Measurements from ENCODE around the gene GUCY2D.
"Not testable (repeated sequence)": the region's sequence is repeated elsewhere in the genome, so short reads cannot be mapped to it uniquely, and the experiment has no call there.

GUCY2D gene

GRCh38 chr17:8001976-8002720, at the start of gene GUCY2D:
Gene GUCY2D (plus strand): TSS chr17:8002615. CDS start chr17:8003048, 433 bp downstream.
- no peak for DNase-seq (ENCODE audit: low spot score)

- not testable (repeated sequence) for DNase-seq (ENCODE audit: low spot score)
These were observed 49.1 kb upstream of the GUCY2D start for GRCh38 chr17:7953266-7953665.

GRCh38 chr17:7955414-7956227, 46.8 kb upstream of the GUCY2D start:
- no peak for DNase-seq (ENCODE audit: low spot score)

DNA sequence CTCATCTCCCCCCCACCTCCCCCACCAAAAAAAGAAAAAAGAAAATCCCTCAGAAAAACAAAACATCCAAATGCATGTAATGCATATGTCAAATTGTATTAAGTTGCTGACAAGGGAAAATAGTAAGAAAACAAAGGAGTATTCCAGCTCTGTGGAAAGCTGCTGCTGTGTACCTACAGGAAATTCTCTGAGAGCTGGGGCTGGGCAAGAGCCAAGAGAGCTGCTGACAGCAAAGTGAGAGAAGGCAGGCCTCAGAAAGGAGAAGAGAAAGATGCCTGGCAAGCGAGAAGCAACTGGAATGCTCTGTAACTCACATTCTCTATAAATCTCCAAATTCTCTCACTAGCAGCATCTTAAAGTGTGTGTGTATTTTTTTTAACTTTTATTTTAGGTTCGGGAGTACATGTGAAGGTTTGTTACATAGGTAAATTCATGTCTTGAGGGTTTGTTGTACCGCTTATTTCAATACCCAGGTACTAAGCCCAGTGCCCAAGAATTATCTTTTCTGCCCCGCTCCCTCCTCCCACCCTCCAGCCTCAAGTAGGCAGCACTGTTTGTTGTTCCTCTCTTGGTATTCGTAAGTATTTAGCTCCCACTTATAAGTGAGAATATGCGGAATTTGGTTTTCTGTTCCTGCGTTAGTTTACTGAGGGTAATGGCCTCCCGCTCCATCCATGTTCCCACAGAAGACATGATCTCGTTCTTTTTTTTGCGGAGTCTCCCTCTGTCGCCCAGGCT, 46.0 kb upstream of the GUCY2D start:
- DNase-seq (ENCODE audit: low spot score) = no peak

DNA sequence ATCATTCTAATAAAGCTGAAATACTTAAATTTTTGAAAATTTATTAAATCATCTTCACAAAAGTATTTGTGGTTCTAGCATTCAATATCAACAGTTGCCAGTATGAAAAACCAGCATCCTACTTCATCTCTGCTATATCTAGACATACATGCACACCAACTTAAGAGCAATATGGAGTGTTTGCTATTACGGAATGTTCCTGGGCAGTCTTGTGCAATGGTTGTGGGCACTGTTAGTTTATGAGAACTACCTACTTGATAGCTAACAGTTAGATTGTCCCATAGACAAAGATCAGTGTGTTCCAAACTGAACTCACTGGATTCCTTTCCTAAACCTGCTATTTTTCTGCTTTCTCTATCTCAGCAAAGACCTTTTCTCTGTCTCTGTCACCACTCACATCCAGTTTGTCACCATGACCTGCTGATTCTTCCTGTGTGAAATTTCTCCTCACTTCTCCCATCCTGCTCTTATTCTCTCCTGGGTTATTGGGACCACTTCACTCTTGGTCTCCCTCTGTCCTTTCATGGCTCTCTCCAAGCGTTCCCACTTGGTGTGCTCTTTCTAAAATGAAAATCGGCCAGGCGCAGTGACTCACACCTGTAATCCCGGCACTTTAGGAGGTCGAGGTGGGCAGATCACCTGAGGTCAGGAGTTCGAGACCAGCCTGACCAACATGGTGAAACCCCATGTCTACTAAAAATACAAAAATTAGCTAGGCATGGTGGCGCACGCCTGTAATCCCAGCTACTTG, 42.7 kb upstream of the GUCY2D start:
- no peak for DNase-seq (ENCODE audit: low spot score)

- no peak for DNase-seq (ENCODE audit: low spot score)
These were observed 41.0 kb upstream of the GUCY2D start for GRCh38 chr17:7961421-7961820.

- no peak for DNase-seq (ENCODE audit: low spot score)
These were observed 34.7 kb upstream of the GUCY2D start for GRCh38 chr17:7967751-7968150.

DNA sequence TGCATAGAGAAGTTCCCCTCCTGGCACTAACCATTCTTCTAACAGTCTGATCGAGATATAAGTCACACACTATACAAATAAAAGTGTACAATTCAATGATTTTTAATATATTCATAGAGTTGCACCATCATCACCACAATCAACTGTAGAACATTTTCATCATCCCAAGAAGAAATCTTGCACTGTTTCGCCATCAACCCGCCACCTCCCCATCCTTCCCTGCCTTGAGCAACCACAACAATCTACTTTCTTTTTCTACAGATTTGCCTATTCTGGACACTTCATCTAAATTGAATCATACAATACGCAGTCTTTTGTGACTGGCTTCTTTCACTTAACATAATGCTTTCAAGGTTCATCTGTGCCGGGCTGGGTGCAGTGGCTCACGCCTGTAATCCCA, 33.0 kb upstream of the GUCY2D start:
- no peak for DNase-seq (ENCODE audit: low spot score)

DNA sequence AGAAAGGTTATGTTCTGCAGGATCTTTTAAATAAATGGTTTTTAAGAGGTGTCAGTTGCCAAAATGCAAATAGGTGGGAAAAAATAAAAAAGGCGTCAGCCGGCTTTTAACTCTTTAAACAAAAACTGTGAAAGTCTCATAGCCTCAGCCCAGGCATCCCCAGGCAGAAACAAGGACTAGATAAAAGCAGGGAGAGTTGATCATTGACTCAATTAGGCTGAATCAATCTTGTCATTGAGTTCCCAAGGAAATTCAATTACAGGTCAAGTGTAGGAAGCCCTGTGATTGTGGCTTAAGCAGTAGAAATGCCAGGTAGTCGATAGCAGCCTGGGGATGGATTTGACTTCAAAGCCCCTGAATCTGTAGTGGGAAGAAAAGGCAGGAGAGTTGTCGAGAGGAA, 30.8 kb upstream of the GUCY2D start:
- DNase-seq (ENCODE audit: low spot score) = no peak

GRCh38 chr17:7972131-7972785, 30.2 kb upstream of the GUCY2D start:
- no peak for DNase-seq (ENCODE audit: low spot score)

- no peak for DNase-seq (ENCODE audit: low spot score)
These were observed 27.7 kb upstream of the GUCY2D start for GRCh38 chr17:7974638-7975131.

DNA sequence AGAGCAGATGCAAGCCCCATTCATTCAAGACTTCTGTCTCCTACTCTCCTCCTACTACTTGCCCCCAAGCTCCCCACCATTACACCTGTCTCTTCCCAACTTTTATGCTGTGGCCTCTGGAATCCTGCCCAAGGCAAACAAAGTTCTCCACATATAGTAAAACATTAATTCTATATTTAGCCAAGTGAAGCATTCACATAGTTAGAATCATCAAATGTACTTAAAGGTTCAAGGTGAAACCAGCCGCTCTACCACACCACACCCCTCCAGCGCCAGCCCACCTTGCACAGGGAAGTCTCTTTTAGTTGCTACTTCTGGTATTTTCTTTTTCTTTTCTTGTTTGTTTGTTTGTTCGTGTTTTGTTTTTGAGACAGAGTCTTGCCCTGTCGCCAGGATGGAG, 25.4 kb upstream of the GUCY2D start:
- DNase-seq (ENCODE audit: low spot score) = no peak

- no peak for DNase-seq (ENCODE audit: low spot score)
These were observed 24.6 kb upstream of the GUCY2D start for GRCh38 chr17:7977805-7978204.

GRCh38 chr17:7982173-7982572, 20.2 kb upstream of the GUCY2D start:
- no peak for DNase-seq (ENCODE audit: low spot score)

DNA sequence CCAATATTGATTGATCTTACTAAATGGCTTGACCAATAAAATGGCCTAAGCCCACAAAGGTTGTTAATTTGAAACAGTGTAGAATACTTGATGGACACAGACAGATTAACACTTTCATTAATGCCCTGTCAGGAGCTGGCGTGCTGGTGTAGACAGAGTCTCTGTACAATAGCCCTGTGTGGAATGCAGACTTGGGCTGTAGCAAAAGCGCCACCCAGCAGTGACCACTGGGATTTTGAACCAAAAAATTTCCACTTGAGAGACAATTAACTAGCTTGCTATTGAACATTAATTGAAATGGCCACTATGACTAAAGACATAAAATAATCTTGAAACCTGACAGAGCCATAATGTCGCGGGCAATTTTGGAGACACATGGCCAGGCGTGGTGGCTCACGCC, 19.7 kb upstream of the GUCY2D start:
- no peak for DNase-seq (ENCODE audit: low spot score)

- no peak for DNase-seq (ENCODE audit: low spot score)
These were observed 17.5 kb upstream of the GUCY2D start for GRCh38 chr17:7984904-7985303.

DNA sequence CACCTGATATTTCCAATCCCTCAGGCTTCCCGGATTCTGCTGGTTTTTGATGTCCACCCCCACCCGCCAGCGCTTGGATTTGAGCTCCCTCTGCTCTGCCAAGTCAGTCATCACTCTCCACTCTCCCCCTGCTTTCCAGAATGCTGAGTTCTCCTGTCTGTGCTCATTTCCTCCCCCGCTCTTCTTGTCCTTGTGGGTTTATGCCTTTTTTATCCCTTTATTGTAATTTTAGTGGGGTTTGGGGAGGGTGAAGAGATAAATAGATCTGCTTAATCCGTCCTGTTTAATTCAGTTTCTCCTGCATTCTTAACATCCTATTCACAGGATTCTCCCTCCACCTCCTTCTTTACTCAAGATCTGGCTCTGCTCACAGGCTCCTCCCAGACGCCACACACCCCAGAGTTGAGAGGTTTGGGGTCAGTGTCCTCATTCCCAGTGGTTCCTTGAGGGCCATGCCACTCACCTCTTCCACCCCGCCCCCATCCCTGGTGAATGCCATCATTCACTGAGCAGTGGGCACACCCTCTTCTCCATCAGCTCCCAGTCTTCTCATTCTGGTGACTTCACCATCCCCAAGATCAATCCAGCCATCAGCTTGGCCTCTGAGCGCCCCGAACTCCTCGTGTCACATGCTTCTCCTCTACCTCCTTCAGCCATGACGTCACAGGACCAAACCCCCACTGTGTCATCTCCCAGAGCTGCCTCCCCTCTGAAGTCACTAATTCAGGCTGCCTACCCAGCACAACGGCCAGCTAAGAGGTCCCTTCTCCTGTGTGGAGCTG, 15.1 kb upstream of the GUCY2D start:
- DNase-seq (ENCODE audit: low spot score) = no peak

DNA sequence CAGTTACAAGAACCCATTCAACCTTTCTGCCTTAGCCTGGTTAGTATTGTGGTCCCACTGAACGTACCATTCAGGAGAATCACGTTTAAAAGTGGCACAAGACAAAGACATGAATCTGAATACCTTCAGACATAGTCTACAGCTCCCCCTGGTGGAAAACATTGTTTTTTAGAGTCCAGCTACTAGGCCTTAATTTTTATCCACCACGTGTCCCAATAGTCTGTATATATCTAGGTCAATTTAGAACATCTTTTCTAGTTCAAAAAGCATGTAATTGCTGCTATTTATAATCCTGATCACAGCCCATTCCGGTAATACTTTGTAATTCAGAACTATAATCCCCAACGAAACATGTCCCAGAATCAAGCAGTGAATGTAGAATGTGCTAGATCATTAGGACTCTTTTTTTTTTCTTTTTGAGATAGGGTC, 13.7 kb upstream of the GUCY2D start:
- DNase-seq (ENCODE audit: low spot score) = no peak

DNA sequence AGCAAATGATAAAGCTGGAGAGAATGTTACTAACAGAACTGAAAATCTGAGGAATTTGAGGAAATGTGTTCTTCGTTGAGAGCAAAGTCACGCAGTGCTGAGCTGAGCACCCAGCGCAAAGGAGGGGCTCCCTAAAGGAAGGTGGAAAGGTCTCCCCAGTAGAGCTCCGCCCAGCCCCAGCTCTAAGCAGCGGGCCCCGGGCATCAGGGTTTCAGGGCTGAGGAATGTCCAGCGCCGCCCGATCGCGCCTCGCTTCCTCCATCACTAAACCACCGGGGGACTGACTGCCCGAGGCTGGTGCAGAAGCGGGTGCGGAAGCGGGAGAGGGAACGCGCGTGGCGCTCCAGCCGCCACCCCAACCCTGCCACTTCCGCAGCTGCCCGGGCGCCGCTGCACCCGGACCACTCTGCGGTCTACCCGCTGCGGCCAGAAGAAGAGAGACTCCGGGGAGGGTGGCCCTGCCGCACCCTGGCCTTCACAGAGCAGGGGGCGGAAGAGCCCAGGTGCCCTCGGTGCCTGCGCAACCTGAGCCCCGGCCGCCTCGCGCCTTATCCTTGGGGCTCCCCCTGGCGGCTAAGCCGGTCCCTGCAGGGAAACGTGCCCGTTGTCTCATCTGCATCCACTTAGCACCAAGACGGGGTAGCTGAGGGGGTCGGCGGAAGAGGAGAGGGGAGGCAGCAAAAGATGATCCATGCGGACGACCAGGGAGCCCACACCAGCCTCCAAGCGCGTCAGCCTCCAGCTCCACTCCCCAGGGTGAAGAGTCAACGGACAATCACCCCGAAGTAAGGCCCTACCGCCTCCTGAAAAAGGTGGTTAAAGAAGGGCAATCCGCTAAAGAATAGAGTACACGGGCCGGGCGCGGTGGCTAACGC, 12.4 kb upstream of the GUCY2D start:
- peak; percentile 88 for DNase-seq (ENCODE audit: low spot score)

Data from left forelimb (tissue), 1 donor.